Suprapubic skin (tissue), 3 donors: ENCODE results near the gene ZFYVE28.

Experiments used
- POLR2A ChIP-seq, 2 donors: fragments of 450-650 bp; IDR thresholded peaks; one replicate each; pipeline ENCODE4 v1.6.1; 2017; ENCODE audit warnings: antibody characterized with exemption in 2 of 2, mild to moderate bottlenecking in 2 of 2, moderate library complexity in 2 of 2
- TF ChIP-seq, protein P1 (sequence below), 2 donors: fragments of 200-600 bp in 1 of 2; fragments of 450-650 bp in 1 of 2; sonication (generic) in 1 of 2; IDR thresholded peaks; one replicate each; pipeline ENCODE4 v1.5.1; 2016 to 2019; ENCODE audit warnings: antibody characterized with exemption in 2 of 2, mild to moderate bottlenecking in 1 of 2, moderate library complexity in 1 of 2

DNA sequence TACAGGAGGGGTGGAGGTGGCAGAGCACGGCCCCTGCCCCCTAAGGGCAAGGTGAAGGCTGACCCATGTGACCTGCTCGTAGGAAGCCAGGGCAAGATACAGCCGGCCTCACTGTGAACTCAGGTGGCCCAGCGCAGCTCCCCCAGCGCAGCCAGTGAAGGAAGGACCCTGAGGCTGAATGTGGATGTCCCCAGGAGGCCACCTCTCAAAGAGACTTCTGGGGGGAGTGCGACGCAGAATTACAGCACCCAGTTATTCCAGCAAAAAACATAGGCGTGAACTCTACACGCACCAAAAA, 52.6 kb downstream of the ZFYVE28 start:
- TF ChIP-seq, protein P1, sequence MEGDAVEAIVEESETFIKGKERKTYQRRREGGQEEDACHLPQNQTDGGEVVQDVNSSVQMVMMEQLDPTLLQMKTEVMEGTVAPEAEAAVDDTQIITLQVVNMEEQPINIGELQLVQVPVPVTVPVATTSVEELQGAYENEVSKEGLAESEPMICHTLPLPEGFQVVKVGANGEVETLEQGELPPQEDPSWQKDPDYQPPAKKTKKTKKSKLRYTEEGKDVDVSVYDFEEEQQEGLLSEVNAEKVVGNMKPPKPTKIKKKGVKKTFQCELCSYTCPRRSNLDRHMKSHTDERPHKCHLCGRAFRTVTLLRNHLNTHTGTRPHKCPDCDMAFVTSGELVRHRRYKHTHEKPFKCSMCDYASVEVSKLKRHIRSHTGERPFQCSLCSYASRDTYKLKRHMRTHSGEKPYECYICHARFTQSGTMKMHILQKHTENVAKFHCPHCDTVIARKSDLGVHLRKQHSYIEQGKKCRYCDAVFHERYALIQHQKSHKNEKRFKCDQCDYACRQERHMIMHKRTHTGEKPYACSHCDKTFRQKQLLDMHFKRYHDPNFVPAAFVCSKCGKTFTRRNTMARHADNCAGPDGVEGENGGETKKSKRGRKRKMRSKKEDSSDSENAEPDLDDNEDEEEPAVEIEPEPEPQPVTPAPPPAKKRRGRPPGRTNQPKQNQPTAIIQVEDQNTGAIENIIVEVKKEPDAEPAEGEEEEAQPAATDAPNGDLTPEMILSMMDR (IDR thresholded peaks at IDR 0.05) = no peak
- TF ChIP-seq POLR2A (IDR thresholded peaks at IDR 0.05) = no peak
